WERI-Rb-1 (cell line): Measurements from ENCODE around the gene HOXC10.
A peak's percentile ranks its signal among the peaks of the same experiment; 100 is the strongest.

Experiments
- DNase-seq: peaks from one replicate; pipeline ENCODE4 v3.0.0-alpha.2; 2020
- H3K27ac ChIP-seq: fragments of 250-450 bp; sonication (Bioruptor Pico); 2 replicates; pipeline ENCODE4 v1.5.1; 2020; ENCODE audit warnings: mild to moderate bottlenecking, moderate library complexity
- H3K27me3 ChIP-seq: fragments of 250-450 bp; sonication (Bioruptor Pico); 2 replicates; pipeline ENCODE4 v1.5.1; 2021; ENCODE audit warnings: mild to moderate bottlenecking, low read depth, moderate library complexity; ENCODE audit not compliant: insufficient read depth, severe bottlenecking
- H3K36me3 ChIP-seq: fragments of 250-450 bp; sonication (Bioruptor Pico); 2 replicates; pipeline ENCODE4 v1.5.1; 2020; ENCODE audit warnings: mild to moderate bottlenecking, moderate library complexity
- H3K4me3 ChIP-seq: 2 replicates; pipeline ENCODE4 v1.5.1; 2011; ENCODE audit warnings: low read depth, mild to moderate bottlenecking, control low read depth, low read length
- H3K9me3 ChIP-seq: fragments of 250-450 bp; sonication (Bioruptor Pico); 2 replicates; pipeline ENCODE4 v1.5.1; 2021; ENCODE audit warnings: mild to moderate bottlenecking, moderate library complexity; ENCODE audit not compliant: severe bottlenecking
- TF ChIP-seq, protein P1 (sequence below): IDR thresholded peaks from 2 replicates; pipeline ENCODE4 v1.5.1; 2011; ENCODE audit warnings: low read depth, mild to moderate bottlenecking, control low read depth, inconsistent platforms, low read length

The HOXC10 gene

GRCh38 chr12:53974084-53975063 lies 10.6 kb upstream of the HOXC10 start, which contains the start of gene HOTAIR:
Gene HOTAIR, minus strand, starts transcription at chr12:53974954.
- Histone ChIP-seq H3K4me3 (peak within 1 kb of the TSS; percentile 51), H3K9me3 (peaks cover 4% of the 10 kb centered on the region), H3K27me3 (no peaks in the 10 kb centered on the region), H3K27ac (peak within 1 kb of the TSS; percentile 66), H3K36me3 (no peaks in the 10 kb centered on the region)
- TF ChIP-seq, protein P1, sequence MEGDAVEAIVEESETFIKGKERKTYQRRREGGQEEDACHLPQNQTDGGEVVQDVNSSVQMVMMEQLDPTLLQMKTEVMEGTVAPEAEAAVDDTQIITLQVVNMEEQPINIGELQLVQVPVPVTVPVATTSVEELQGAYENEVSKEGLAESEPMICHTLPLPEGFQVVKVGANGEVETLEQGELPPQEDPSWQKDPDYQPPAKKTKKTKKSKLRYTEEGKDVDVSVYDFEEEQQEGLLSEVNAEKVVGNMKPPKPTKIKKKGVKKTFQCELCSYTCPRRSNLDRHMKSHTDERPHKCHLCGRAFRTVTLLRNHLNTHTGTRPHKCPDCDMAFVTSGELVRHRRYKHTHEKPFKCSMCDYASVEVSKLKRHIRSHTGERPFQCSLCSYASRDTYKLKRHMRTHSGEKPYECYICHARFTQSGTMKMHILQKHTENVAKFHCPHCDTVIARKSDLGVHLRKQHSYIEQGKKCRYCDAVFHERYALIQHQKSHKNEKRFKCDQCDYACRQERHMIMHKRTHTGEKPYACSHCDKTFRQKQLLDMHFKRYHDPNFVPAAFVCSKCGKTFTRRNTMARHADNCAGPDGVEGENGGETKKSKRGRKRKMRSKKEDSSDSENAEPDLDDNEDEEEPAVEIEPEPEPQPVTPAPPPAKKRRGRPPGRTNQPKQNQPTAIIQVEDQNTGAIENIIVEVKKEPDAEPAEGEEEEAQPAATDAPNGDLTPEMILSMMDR: no peak
- DNase-seq: peak; percentile 50

- no peak for DNase-seq
- Histone ChIP-seq H3K36me3 (no peaks in the 10 kb centered on the region), H3K27me3 (no peaks in the 10 kb centered on the region), H3K4me3 (peak overlapping the region; percentile 51), H3K9me3 (peaks cover 4% of the 10 kb centered on the region), H3K27ac (peak overlapping the region; percentile 66; the same call in 1 of the 2 replicates)
- TF ChIP-seq, protein P1: no peak
Measured at GRCh38 chr12:53975064-53975471, 9.9 kb upstream of the HOXC10 start.

DNA sequence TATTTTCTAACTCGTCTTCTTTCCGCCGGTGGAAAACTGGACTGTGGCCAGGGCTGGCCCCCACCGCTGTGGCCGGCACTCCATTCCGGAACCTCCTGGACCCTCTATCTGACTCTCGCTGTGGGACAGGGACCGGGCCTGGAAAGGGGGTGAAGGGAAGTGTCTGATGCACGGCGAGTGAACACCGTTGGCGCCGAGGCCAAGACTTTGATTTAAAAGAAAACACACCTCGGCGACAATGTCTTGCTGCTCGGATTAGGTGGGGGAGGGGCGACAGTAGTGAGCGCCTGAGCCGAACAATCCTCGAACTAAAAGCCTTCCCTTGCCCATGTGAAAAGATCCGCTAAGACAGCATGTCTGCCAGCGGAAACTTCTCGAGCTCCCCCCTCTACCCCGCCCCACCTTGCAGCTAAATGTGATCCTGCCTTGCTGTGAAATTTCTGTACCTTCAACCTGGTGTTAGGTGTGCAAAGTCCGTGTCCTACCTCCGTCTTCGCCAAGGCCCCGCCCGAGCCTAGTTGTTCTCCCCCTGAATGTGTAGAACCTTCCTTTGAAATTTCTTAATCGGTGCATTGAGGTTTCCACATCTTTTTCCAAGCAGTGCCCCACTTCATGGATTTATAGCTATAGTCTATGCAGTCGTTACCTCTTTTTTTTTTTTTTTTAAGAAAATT lies 9.3 kb upstream of the HOXC10 start:
- DNase-seq: no peak
- no peaks in the 10 kb centered on the region for H3K27me3 ChIP-seq
- H3K27ac ChIP-seq: no peak overlapping the region
- H3K36me3 ChIP-seq: no peaks in the 10 kb centered on the region
- H3K9me3 ChIP-seq: peaks cover 4% of the 10 kb centered on the region
- TF ChIP-seq, protein P1: no peak
- H3K4me3 ChIP-seq: no peak overlapping the region; the same call in 1 of the 2 replicates

DNA sequence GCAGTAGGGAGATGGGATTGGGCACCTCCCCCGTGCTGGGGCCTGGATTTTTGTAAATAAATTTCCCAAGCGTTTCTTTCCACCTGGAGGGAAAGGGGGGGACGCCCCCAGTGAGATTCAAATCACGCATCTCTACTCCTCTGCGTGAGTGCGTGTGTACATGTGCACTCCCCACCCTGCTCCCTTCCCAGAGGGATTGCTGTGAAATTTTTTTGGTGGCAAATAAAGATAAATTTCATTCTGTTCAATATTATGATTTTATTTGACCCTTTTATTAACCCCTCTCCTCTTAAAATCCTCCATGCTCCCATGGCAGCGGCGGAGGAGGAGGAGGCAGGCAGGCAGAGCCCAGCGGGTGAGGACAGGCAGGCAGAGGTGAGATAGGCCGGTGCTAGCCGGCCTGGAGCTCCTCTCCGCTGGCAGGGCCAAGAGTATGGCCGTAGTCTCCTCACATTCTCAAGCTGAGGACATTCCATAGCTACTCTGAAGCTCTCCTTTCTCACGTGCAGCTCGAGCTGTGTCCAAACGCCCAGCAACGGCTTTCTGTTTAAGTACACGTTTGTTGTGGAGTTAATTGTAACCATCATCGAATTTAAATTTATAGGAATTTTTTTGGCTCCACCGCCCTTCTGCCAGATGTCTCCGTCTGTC lies 8.6 kb upstream of the HOXC10 start:
- H3K27me3 ChIP-seq: no peaks in the 10 kb centered on the region

More for the DNA sequence above, 8.6 kb upstream of the HOXC10 start:
- TF ChIP-seq, protein P1: no peak
- Histone ChIP-seq H3K27ac (no peak overlapping the region), H3K36me3 (no peaks in the 10 kb centered on the region), H3K9me3 (peaks cover 4% of the 10 kb centered on the region), H3K4me3 (no peak overlapping the region)
- DNase-seq: no peak
